SK-N-SH treated with all-trans-retinoic acid at 6 μM for 48 hours (cell line): ENCODE measurements around the gene NIPAL4.

ENCODE experiments used
- ATAC-seq: fragments of 200-7000 bp; cut with Tn5 transposase; 3 replicates; pipeline ENCODE4 v1.9.1; 2020; ENCODE audit warnings: mild to moderate bottlenecking, moderate library complexity
- ARNTL ChIP-seq: fragments of 450-650 bp; formaldehyde crosslinking; IDR thresholded peaks from 2 replicates; pipeline ENCODE4 v1.5.0; 2020; ENCODE audit warnings: low read depth, mild to moderate bottlenecking, moderate library complexity, borderline replicate concordance
- BACH2 ChIP-seq: fragments of 250-450 bp; sonication (Bioruptor Pico); IDR thresholded peaks from 2 replicates; pipeline ENCODE4 v1.9.0; 2021; ENCODE audit warnings: mild to moderate bottlenecking, borderline replicate concordance
- CREB5 ChIP-seq: fragments of 250-450 bp; sonication (Bioruptor Pico); IDR thresholded peaks from 2 replicates; pipeline ENCODE4 v1.5.1; 2020; ENCODE audit warnings: low read depth, mild to moderate bottlenecking, moderate library complexity
- CSDC2 ChIP-seq: fragments of 250-450 bp; sonication (Bioruptor Pico); IDR thresholded peaks from 2 replicates; pipeline ENCODE4 v1.5.0; 2020; ENCODE audit warnings: mild to moderate bottlenecking, moderate library complexity
- GLIS3 ChIP-seq: fragments of 250-450 bp; sonication (Bioruptor Pico); IDR thresholded peaks from 2 replicates; pipeline ENCODE4 v1.5.0; 2020; ENCODE audit warnings: mild to moderate bottlenecking, moderate library complexity
- ISL1 ChIP-seq: fragments of 250-450 bp; sonication (Bioruptor Pico); IDR thresholded peaks from 2 replicates; pipeline ENCODE4 v2.1.2; 2022; ENCODE audit warnings: mild to moderate bottlenecking, moderate library complexity
- PATZ1 ChIP-seq: fragments of 250-450 bp; sonication (Bioruptor Pico); IDR thresholded peaks from 2 replicates; pipeline ENCODE4 v1.8.0; 2020; ENCODE audit warnings: mild to moderate bottlenecking, moderate library complexity, borderline replicate concordance
- POU6F1 ChIP-seq: fragments of 250-450 bp; sonication (Bioruptor Pico); IDR thresholded peaks from 2 replicates; pipeline ENCODE4 v1.8.0; 2021; ENCODE audit warnings: low read depth, mild to moderate bottlenecking, moderate library complexity, borderline replicate concordance
- PPARA ChIP-seq: fragments of 250-450 bp; sonication (Bioruptor Pico); IDR thresholded peaks from 2 replicates; pipeline ENCODE4 v1.5.0; 2020; ENCODE audit warnings: mild to moderate bottlenecking, borderline replicate concordance
- RARB ChIP-seq: fragments of 250-450 bp; sonication (Bioruptor Pico); IDR thresholded peaks from 2 replicates; pipeline ENCODE4 v1.8.0; 2021; ENCODE audit warnings: mild to moderate bottlenecking, moderate library complexity
- SNAI2 ChIP-seq: fragments of 250-450 bp; sonication (Bioruptor Pico); IDR thresholded peaks from 2 replicates; pipeline ENCODE4 v1.5.0; 2020; ENCODE audit warnings: mild to moderate bottlenecking, moderate library complexity
- TOX ChIP-seq: fragments of 250-450 bp; sonication (Bioruptor Pico); IDR thresholded peaks from 2 replicates; pipeline ENCODE4 v1.8.0; 2021; ENCODE audit warnings: mild to moderate bottlenecking, moderate library complexity, borderline replicate concordance
- ZC3H10 ChIP-seq: fragments of 250-450 bp; sonication (Bioruptor Pico); IDR thresholded peaks from 2 replicates; pipeline ENCODE4 v1.5.1; 2021; ENCODE audit warnings: mild to moderate bottlenecking, moderate library complexity
- ZFP3 ChIP-seq: fragments of 250-450 bp; sonication (Bioruptor Pico); IDR thresholded peaks from 2 replicates; pipeline ENCODE4 v1.5.0; 2020; ENCODE audit warnings: mild to moderate bottlenecking, moderate library complexity
- ZNF565 ChIP-seq: fragments of 450-650 bp; formaldehyde crosslinking; conservative IDR thresholded peaks from 2 replicates; pipeline ENCODE4 v1.5.0; 2020; ENCODE audit warnings: low read depth, mild to moderate bottlenecking, moderate library complexity
- ZNF70 ChIP-seq: fragments of 450-650 bp; formaldehyde crosslinking; IDR thresholded peaks from 2 replicates; pipeline ENCODE4 v1.5.0; 2020; ENCODE audit warnings: mild to moderate bottlenecking, moderate library complexity
- ZNF8 ChIP-seq: fragments of 450-650 bp; formaldehyde crosslinking; IDR thresholded peaks from 2 replicates; pipeline ENCODE4 v1.5.0; 2020; ENCODE audit warnings: mild to moderate bottlenecking, moderate library complexity
- TF ChIP-seq, protein P1 (sequence below): fragments of 250-450 bp; sonication (Bioruptor Pico); IDR thresholded peaks from 2 replicates; pipeline ENCODE4 v1.5.1; 2021; ENCODE audit warnings: mild to moderate bottlenecking, moderate library complexity
- TF ChIP-seq, protein P2 (sequence below): fragments of 250-450 bp; sonication (Bioruptor Pico); IDR thresholded peaks from 2 replicates; pipeline ENCODE4 v1.5.0; 2020; ENCODE audit warnings: mild to moderate bottlenecking, moderate library complexity

Gene NIPAL4

GRCh38 chr5:157494178-157494832 lies 34.3 kb downstream of the NIPAL4 start:
- TF ChIP-seq PPARA (no peak), BACH2 (no peak), ISL1 (no peak), TOX (no peak), SNAI2 (CRISPR knock-in tag) (no peak), RARB (CRISPR knock-in tag) (no peak), CSDC2 (CRISPR knock-in tag) (no peak), POU6F1 (CRISPR knock-in tag) (no peak), ARNTL (CRISPR knock-in tag) (no peak), ZC3H10 (no peak), ZFP3 (CRISPR knock-in tag) (no peak), GLIS3 (no peak), ZNF8 (no peak)
- TF ChIP-seq, protein P1, sequence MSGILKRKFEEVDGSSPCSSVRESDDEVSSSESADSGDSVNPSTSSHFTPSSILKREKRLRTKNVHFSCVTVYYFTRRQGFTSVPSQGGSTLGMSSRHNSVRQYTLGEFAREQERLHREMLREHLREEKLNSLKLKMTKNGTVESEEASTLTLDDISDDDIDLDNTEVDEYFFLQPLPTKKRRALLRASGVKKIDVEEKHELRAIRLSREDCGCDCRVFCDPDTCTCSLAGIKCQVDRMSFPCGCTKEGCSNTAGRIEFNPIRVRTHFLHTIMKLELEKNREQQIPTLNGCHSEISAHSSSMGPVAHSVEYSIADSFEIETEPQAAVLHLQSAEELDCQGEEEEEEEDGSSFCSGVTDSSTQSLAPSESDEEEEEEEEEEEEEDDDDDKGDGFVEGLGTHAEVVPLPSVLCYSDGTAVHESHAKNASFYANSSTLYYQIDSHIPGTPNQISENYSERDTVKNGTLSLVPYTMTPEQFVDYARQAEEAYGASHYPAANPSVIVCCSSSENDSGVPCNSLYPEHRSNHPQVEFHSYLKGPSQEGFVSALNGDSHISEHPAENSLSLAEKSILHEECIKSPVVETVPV (CRISPR knock-in tag): no peak

DNA sequence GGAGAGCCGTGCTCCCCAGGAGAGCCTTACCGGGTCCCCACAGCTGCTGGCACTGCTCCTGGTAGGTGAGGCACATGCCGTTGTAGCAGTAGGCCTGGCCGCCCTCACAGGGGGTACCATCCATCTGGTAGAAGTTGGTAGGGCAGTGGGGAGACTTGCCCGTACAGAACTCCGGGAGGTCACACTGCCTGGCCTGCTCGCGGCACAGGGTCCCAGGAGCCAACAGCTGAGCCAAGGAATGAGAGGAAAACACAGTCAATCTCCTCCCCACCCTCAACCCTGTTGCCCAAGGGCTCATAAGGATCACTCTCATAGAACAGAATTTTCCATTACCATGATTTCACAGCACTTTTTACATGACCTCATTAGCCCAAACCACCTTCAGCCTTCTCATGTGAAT lies 36.9 kb downstream of the NIPAL4 start:
- ATAC-seq: no peak; the same call in 2 of the 3 replicates
- TF ChIP-seq POU6F1 (CRISPR knock-in tag): no peak
- TF ChIP-seq ZNF70 (CRISPR knock-in tag): no peak
- TF ChIP-seq CREB5: no peak
- TF ChIP-seq PPARA: no peak
- TF ChIP-seq, protein P1 (CRISPR knock-in tag): no peak
- no peak for TF ChIP-seq ZNF8
- no peak for TF ChIP-seq ISL1
- TF ChIP-seq, protein P2, sequence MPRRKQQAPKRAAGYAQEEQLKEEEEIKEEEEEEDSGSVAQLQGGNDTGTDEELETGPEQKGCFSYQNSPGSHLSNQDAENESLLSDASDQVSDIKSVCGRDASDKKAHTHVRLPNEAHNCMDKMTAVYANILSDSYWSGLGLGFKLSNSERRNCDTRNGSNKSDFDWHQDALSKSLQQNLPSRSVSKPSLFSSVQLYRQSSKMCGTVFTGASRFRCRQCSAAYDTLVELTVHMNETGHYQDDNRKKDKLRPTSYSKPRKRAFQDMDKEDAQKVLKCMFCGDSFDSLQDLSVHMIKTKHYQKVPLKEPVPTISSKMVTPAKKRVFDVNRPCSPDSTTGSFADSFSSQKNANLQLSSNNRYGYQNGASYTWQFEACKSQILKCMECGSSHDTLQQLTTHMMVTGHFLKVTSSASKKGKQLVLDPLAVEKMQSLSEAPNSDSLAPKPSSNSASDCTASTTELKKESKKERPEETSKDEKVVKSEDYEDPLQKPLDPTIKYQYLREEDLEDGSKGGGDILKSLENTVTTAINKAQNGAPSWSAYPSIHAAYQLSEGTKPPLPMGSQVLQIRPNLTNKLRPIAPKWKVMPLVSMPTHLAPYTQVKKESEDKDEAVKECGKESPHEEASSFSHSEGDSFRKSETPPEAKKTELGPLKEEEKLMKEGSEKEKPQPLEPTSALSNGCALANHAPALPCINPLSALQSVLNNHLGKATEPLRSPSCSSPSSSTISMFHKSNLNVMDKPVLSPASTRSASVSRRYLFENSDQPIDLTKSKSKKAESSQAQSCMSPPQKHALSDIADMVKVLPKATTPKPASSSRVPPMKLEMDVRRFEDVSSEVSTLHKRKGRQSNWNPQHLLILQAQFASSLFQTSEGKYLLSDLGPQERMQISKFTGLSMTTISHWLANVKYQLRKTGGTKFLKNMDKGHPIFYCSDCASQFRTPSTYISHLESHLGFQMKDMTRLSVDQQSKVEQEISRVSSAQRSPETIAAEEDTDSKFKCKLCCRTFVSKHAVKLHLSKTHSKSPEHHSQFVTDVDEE (CRISPR knock-in tag): no peak
- TF ChIP-seq BACH2: no peak

More at GRCh38 chr5:157494178-157494832, 34.3 kb downstream of the NIPAL4 start:
- no peak for ATAC-seq

- no peak; the same call in 2 of the 3 replicates for ATAC-seq
- TF ChIP-seq, protein P2 (CRISPR knock-in tag): no peak
- TF ChIP-seq CSDC2 (CRISPR knock-in tag) (no peak), ARNTL (CRISPR knock-in tag) (no peak), BACH2 (no peak), ISL1 (no peak), ZNF565 (CRISPR knock-in tag) (no peak), PATZ1 (CRISPR knock-in tag) (no peak), ZNF8 (no peak), RARB (CRISPR knock-in tag) (no peak), TOX (no peak), GLIS3 (no peak)
Measured at GRCh38 chr5:157497875-157498611, 38.0 kb downstream of the NIPAL4 start.
